Measurements from ENCODE around the gene MGMT. TPM values are rescaled to one million over a fixed set of nuclear protein-coding genes. Genes with fewer than 3 reads are reported as not detected.

The MGMT gene
- total RNA-seq, 1 donor from 2014 or later, result 13.6 TPM

- no peaks in the 10 kb centered on the region for H3K9me3 Mint-ChIP-seq (ENCODE audit: low read depth)
- no peaks in the 10 kb centered on the region for H3K4me1 Mint-ChIP-seq (ENCODE audit: low read depth)
- no peak for TF ChIP-seq CTCF (IDR thresholded peaks at IDR 0.05; ENCODE audit: unreplicated experiment)
- no peak overlapping the region for H3K4me3 Mint-ChIP-seq (ENCODE audit: low read depth)
- no peaks in the 10 kb centered on the region for H3K27me3 Mint-ChIP-seq
- DNase-seq (ENCODE audit: low spot score, unreplicated experiment), result no peak
- H3K36me3 Mint-ChIP-seq (ENCODE audit: insufficient read depth), result peaks cover 4% of the 10 kb centered on the region
- H3K27ac Mint-ChIP-seq, result no peak overlapping the region
Observed at GRCh38 chr10:129518793-129519192, 51.8 kb downstream of the MGMT start.

- no peaks in the 10 kb centered on the region for H3K4me1 Mint-ChIP-seq (ENCODE audit: low read depth)
- no peak overlapping the region for H3K4me3 Mint-ChIP-seq (ENCODE audit: low read depth)
- no peak for TF ChIP-seq CTCF (IDR thresholded peaks at IDR 0.05; ENCODE audit: unreplicated experiment)
- peaks cover 4% of the 10 kb centered on the region for H3K36me3 Mint-ChIP-seq (ENCODE audit: insufficient read depth)
- H3K9me3 Mint-ChIP-seq (ENCODE audit: low read depth), result no peaks in the 10 kb centered on the region
- no peak overlapping the region for H3K27ac Mint-ChIP-seq
- H3K27me3 Mint-ChIP-seq, result no peaks in the 10 kb centered on the region
- no peak for DNase-seq (ENCODE audit: low spot score, unreplicated experiment)
Observed at GRCh38 chr10:129520440-129521080, 53.5 kb downstream of the MGMT start.

GRCh38 chr10:129521161-129522025, 54.4 kb downstream of the MGMT start:
- Mint-ChIP-seq H3K27ac (no peak overlapping the region), H3K27me3 (no peaks in the 10 kb centered on the region), H3K4me3 (ENCODE audit: low read depth) (no peak overlapping the region), H3K9me3 (ENCODE audit: low read depth) (no peaks in the 10 kb centered on the region), H3K36me3 (ENCODE audit: insufficient read depth) (peaks cover 4% of the 10 kb centered on the region), H3K4me1 (ENCODE audit: low read depth) (no peaks in the 10 kb centered on the region)
- no peak for DNase-seq (ENCODE audit: low spot score, unreplicated experiment)
- no peak for TF ChIP-seq CTCF (IDR thresholded peaks at IDR 0.05; ENCODE audit: unreplicated experiment)

GRCh38 chr10:129522041-129522585, 55.1 kb downstream of the MGMT start:
- no peak overlapping the region for H3K27ac Mint-ChIP-seq
- no peak for TF ChIP-seq CTCF (IDR thresholded peaks at IDR 0.05; ENCODE audit: unreplicated experiment)
- H3K4me3 Mint-ChIP-seq (ENCODE audit: low read depth), result no peak overlapping the region
- H3K27me3 Mint-ChIP-seq, result no peaks in the 10 kb centered on the region
- H3K9me3 Mint-ChIP-seq (ENCODE audit: low read depth), result no peaks in the 10 kb centered on the region
- no peak for DNase-seq (ENCODE audit: low spot score, unreplicated experiment)
- H3K36me3 Mint-ChIP-seq (ENCODE audit: insufficient read depth), result peaks cover 6% of the 10 kb centered on the region
- H3K4me1 Mint-ChIP-seq (ENCODE audit: low read depth), result no peaks in the 10 kb centered on the region

GRCh38 chr10:129523031-129523722, 56.1 kb downstream of the MGMT start:
- no peak for DNase-seq (ENCODE audit: low spot score, unreplicated experiment)
- no peaks in the 10 kb centered on the region for H3K27me3 Mint-ChIP-seq
- no peak overlapping the region for H3K27ac Mint-ChIP-seq
- no peak overlapping the region for H3K4me3 Mint-ChIP-seq (ENCODE audit: low read depth)
- peaks cover 9% of the 10 kb centered on the region for H3K36me3 Mint-ChIP-seq (ENCODE audit: insufficient read depth)
- TF ChIP-seq CTCF (IDR thresholded peaks at IDR 0.05; ENCODE audit: unreplicated experiment), result no peak
- H3K9me3 Mint-ChIP-seq (ENCODE audit: low read depth), result no peaks in the 10 kb centered on the region
- H3K4me1 Mint-ChIP-seq (ENCODE audit: low read depth), result no peaks in the 10 kb centered on the region

Data from progenitor cell of endocrine pancreas (in vitro differentiated cells).